ENCODE data around the gene RPS6KC1. TPM values are rescaled to one million over a fixed set of nuclear protein-coding genes. Genes with fewer than 3 reads are reported as not detected.

Gene RPS6KC1
- total RNA-seq, 1 experiment from 2014 or later, result 16.4 TPM

DNA sequence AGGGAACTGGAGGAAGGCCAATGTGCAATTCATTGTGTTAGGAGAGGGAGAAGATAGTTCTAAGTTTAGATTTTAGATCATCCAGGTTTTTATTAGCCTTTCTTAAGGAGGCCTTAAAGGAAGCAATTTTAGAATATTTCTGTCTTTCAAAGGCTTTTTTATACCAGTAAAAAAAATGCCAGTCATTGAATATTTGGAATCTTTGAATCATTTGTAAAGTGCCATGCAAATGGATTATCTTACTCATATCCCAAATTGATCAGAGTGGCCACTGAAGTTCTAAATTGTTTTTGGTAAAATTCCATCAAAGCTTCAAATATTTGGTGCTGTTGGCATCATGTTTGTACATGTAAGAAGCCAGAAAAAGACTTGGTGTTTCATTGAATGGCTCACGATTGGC is 244.8 kb downstream of the RPS6KC1 start:
- no peaks in the 10 kb centered on the region for H3K79me2 ChIP-seq (ENCODE audit: low read depth)
- H3F3A ChIP-seq (ENCODE audit: insufficient read depth, low read depth), result no peaks in the 10 kb centered on the region
- CTCF ChIA-PET, result no interaction called here
- H3K9me3 ChIP-seq (ENCODE audit: insufficient read depth, low read depth), result peaks cover 21% of the 10 kb centered on the region
- no peak overlapping the region for H3K27ac ChIP-seq
- intact Hi-C loops (cut with micrococcal nuclease; ENCODE audit: unreplicated experiment), result no loop called here
- DNase-seq, result no peak
- BruUV-seq (replicated peaks), result no TSS peak
- no peaks in the 10 kb centered on the region for H3K4me1 ChIP-seq (replicated peaks; ENCODE audit: insufficient read depth)
- no peaks in the 10 kb centered on the region for H3K27me3 ChIP-seq (ENCODE audit: insufficient read depth, low read depth)
- no peaks in the 10 kb centered on the region for H4K20me1 ChIP-seq (ENCODE audit: insufficient read depth)
- 0 out of 2 replicates have a peak, but pooled peaks cover 6% of the 10 kb centered on the region for H3K9me2 ChIP-seq (ENCODE audit: insufficient read depth)
- H3K36me3 ChIP-seq (ENCODE audit: low read depth), result no peaks in the 10 kb centered on the region
- no peak overlapping the region for H2AFZ ChIP-seq
- TF ChIP-seq, protein P1, sequence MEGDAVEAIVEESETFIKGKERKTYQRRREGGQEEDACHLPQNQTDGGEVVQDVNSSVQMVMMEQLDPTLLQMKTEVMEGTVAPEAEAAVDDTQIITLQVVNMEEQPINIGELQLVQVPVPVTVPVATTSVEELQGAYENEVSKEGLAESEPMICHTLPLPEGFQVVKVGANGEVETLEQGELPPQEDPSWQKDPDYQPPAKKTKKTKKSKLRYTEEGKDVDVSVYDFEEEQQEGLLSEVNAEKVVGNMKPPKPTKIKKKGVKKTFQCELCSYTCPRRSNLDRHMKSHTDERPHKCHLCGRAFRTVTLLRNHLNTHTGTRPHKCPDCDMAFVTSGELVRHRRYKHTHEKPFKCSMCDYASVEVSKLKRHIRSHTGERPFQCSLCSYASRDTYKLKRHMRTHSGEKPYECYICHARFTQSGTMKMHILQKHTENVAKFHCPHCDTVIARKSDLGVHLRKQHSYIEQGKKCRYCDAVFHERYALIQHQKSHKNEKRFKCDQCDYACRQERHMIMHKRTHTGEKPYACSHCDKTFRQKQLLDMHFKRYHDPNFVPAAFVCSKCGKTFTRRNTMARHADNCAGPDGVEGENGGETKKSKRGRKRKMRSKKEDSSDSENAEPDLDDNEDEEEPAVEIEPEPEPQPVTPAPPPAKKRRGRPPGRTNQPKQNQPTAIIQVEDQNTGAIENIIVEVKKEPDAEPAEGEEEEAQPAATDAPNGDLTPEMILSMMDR (conservative IDR thresholded peaks at IDR 0.05), result no peak
- no peak for TF ChIP-seq EZH2 (IDR thresholded peaks at IDR 0.05; ENCODE audit: low read depth)
- H3K4me2 ChIP-seq, result no peak overlapping the region
- H3K4me3 ChIP-seq, result no peak overlapping the region
- POLR2A ChIA-PET (ENCODE audit: unreplicated experiment), result no interaction called here

DNA sequence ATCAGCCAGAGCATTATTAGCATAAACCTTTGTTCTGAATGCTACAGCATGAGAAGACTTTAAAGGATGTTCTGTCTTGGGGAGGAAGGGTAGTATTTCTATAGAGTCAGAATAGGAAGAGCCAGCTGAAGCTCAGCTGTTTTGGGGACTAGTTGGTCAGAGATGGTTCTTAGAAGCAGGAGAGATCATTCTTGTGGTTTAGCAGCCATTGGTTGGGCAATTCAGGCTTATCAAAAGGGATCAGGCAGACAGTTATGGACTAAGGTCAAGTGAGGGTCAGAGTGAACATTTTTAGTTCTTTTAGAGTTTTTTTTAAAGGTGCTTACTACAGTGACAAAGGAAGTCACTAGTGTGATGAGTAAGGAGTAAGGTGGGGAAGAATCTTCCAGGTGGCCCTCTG is 245.5 kb downstream of the RPS6KC1 start:
- CTCF ChIA-PET, result no interaction called here
- Histone ChIP-seq H3K27me3 (ENCODE audit: insufficient read depth, low read depth) (no peaks in the 10 kb centered on the region), H3K9me2 (ENCODE audit: insufficient read depth) (0 out of 2 replicates have a peak, but pooled peaks cover 6% of the 10 kb centered on the region), H3F3A (ENCODE audit: insufficient read depth, low read depth) (no peaks in the 10 kb centered on the region), H3K4me1 (replicated peaks; ENCODE audit: insufficient read depth) (no peaks in the 10 kb centered on the region), H3K36me3 (ENCODE audit: low read depth) (no peaks in the 10 kb centered on the region), H3K9me3 (ENCODE audit: insufficient read depth, low read depth) (peaks cover 21% of the 10 kb centered on the region), H4K20me1 (ENCODE audit: insufficient read depth) (no peaks in the 10 kb centered on the region), H3K79me2 (ENCODE audit: low read depth) (no peaks in the 10 kb centered on the region), H3K27ac (no peak overlapping the region), H2AFZ (no peak overlapping the region), H3K4me3 (no peak overlapping the region), H3K4me2 (no peak overlapping the region)
- no peak for DNase-seq
- TF ChIP-seq, protein P1 (conservative IDR thresholded peaks at IDR 0.05), result no peak
- no peak for TF ChIP-seq EZH2 (IDR thresholded peaks at IDR 0.05; ENCODE audit: low read depth)
- intact Hi-C loops (cut with micrococcal nuclease; ENCODE audit: unreplicated experiment), result no loop called here
- BruUV-seq (replicated peaks), result no TSS peak
- POLR2A ChIA-PET (ENCODE audit: unreplicated experiment), result no interaction called here

DNA sequence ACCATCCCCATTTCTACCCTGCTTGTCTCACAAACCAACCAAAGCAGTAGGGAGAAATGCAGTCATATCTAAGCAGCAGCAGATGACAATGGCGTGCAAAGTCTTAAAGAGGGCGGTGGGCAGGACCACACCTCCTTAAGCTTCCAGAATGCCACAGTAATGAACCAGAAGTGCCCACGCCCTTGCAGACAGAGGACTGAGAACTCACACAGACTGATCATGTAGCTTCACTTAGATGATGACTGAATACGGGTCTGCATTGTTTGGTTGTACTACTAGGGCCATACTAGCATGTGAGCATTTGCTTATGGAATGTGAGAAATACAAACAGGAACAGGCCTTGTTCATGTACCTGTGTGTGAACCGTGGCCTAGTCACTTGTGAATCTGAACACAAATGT is 246.0 kb downstream of the RPS6KC1 start:
- H3K9me2 ChIP-seq (ENCODE audit: insufficient read depth), result 0 out of 2 replicates have a peak, but pooled peaks cover 6% of the 10 kb centered on the region
- H2AFZ ChIP-seq, result no peak overlapping the region
- POLR2A ChIA-PET (ENCODE audit: unreplicated experiment), result no interaction called here
- H3K9me3 ChIP-seq (ENCODE audit: insufficient read depth, low read depth), result peaks cover 22% of the 10 kb centered on the region
- no peaks in the 10 kb centered on the region for H3K4me1 ChIP-seq (replicated peaks; ENCODE audit: insufficient read depth)
- H3K79me2 ChIP-seq (ENCODE audit: low read depth), result no peaks in the 10 kb centered on the region
- H3K4me2 ChIP-seq, result no peak overlapping the region
- DNase-seq, result no peak
- intact Hi-C loops (cut with micrococcal nuclease; ENCODE audit: unreplicated experiment), result no loop called here
- H3K27me3 ChIP-seq (ENCODE audit: insufficient read depth, low read depth), result no peaks in the 10 kb centered on the region
- H3K27ac ChIP-seq, result no peak overlapping the region
- CTCF ChIA-PET, result no interaction called here
- H3F3A ChIP-seq (ENCODE audit: insufficient read depth, low read depth), result no peaks in the 10 kb centered on the region
- no peaks in the 10 kb centered on the region for H3K36me3 ChIP-seq (ENCODE audit: low read depth)
- BruUV-seq (replicated peaks), result no TSS peak
- H4K20me1 ChIP-seq (ENCODE audit: insufficient read depth), result no peaks in the 10 kb centered on the region
- no peak overlapping the region for H3K4me3 ChIP-seq
- TF ChIP-seq EZH2 (IDR thresholded peaks at IDR 0.05; ENCODE audit: low read depth), result no peak
- TF ChIP-seq, protein P1 (conservative IDR thresholded peaks at IDR 0.05), result no peak

Data from PC-9 (cell line).